ENCODE data around the gene NYNRIN. TPM values are rescaled to one million over a fixed set of nuclear protein-coding genes. Genes with fewer than 3 reads are reported as not detected.

NYNRIN gene
- total RNA-seq, 4 donors from 2014 or later: 17.7 to 37.8 (median 23.5) TPM

- TF ChIP-seq POLR2A (IDR thresholded peaks at IDR 0.05) (no peak), CTCF (IDR thresholded peaks at IDR 0.05) (no peak)
- intact Hi-C loops (cut with DNase I; ENCODE audit: low total_unique reads): no loop called here
- peak in 1 of 2 donors; percentile 59 for DNase-seq (ENCODE audit: low spot score in 2 of 2)
- 58 to 67% methylated on average over 6 of the region's 6 CpGs for WGBS, 2 donors
- no peak overlapping the region for H3K4me3 ChIP-seq (ENCODE audit: low read depth, poor library complexity, severe bottlenecking)
Measured at GRCh38 chr14:24417832-24418491, 19.2 kb downstream of the NYNRIN start.

DNA sequence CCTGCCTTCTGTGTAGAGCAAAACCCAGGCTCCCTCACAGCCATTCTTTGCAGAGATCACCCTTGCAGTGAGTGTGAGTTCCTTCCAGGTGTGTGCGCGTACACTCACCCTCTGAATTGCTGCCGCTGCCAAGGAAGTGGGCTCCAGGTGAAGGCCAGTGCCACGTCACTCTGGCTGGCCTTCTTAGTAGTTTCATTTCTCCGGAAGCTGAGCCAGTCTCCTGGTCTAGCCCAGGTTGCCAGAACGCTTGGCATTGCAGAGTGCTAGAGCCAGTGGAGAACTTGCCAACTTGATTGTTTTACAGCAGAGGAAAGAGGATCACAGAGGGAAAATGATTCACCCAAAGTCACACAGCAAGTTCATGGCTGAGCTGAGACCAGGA lies 19.7 kb downstream of the NYNRIN start:
- DNase-seq (ENCODE audit: low spot score in 2 of 2): peak in 1 of 2 donors; percentile 76
- WGBS, 2 donors: 26 to 42% methylated on average over 6 of the region's 6 CpGs
- no peak overlapping the region for H3K4me3 ChIP-seq (ENCODE audit: low read depth, poor library complexity, severe bottlenecking)
- TF ChIP-seq CTCF (IDR thresholded peaks at IDR 0.05): no peak
- no peak for TF ChIP-seq POLR2A (IDR thresholded peaks at IDR 0.05)
- intact Hi-C loops (cut with DNase I; ENCODE audit: low total_unique reads): no loop called here

DNA sequence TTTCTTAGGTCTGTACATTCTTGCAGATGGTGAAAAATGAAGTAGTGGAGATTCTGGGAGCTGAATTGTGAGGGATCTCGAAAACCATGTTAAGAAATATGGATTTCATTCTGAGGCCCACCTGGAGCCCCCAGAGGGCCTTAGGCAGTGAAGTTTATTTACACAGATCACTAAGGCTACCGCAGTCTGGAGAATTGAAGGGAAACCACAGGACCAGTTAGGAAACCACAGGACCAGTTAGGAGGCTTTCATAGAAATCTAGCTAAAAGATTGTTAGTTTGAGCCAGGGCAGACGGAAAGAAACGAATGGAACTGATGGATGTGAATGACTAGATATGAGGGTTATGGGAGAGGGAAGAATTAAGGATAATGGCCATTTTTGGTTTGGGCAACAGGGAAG lies 23.5 kb downstream of the NYNRIN start:
- TF ChIP-seq POLR2A (IDR thresholded peaks at IDR 0.05) (no peak), CTCF (IDR thresholded peaks at IDR 0.05) (no peak)
- no peak overlapping the region for H3K4me3 ChIP-seq (ENCODE audit: low read depth, poor library complexity, severe bottlenecking)
- peak in 1 of 2 donors; percentile 31 for DNase-seq (ENCODE audit: low spot score in 2 of 2)
- intact Hi-C loops (cut with DNase I; ENCODE audit: low total_unique reads): no loop called here
- 74 to 82% methylated on average over 4 of the region's 4 CpGs for WGBS, 2 donors

DNA sequence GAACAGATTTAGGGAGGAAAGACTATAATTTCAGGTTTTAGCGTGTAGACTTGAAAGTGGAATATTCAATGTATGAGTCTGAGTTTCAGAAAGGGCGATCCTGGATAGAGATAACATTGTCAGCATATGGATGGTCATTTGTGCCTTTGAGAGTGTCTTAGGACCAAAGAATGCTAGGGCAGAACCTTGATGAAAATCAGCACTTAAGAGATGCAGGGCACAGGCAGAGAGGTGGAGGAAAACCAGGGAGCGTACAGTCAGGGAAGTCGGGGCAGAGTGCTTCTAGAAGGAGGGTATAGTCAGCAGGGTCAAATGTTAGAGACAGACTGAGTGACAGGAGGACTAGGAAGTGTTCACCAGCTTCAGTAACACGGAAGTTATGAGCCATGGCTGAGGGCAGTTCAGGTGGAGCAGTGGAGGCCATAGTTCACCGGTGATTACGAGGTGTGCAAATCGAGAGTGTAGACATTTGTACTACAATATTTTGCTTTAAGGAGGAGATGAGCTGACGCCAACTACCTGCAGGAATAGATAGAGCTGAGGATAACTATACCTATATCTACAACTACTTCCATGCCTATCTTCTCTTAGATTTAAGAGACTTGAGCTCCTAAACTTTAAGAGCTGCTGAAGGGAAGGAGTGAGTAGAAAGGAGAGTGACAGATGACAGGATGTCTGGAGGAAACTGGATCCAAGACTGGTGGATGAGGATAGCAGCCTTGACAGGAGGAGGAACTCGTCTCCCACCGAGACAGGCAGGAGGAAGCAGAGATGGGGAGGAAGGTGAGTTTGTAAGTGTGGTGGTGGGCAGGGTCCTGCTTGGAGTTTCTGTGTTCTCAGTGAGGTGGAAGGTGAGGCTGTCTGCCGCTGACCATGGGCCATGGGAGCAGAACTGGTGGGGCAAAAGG lies 24.1 kb downstream of the NYNRIN start:
- DNase-seq (ENCODE audit: low spot score in 2 of 2): no peak
- 85 to 86% methylated on average over 12 of the region's 12 CpGs for WGBS, 2 donors
- TF ChIP-seq CTCF (IDR thresholded peaks at IDR 0.05) (no peak), POLR2A (IDR thresholded peaks at IDR 0.05) (no peak)
- intact Hi-C loops (cut with DNase I; ENCODE audit: low total_unique reads): no loop called here
- H3K4me3 ChIP-seq (ENCODE audit: low read depth, poor library complexity, severe bottlenecking): no peak overlapping the region

GRCh38 chr14:24425704-24426103 lies 26.9 kb downstream of the NYNRIN start:
- peak in 1 of 2 donors; percentile 54 for DNase-seq (ENCODE audit: low spot score in 2 of 2)
- TF ChIP-seq CTCF (IDR thresholded peaks at IDR 0.05) (no peak), POLR2A (IDR thresholded peaks at IDR 0.05) (no peak)
- intact Hi-C loops (cut with DNase I; ENCODE audit: low total_unique reads): loop anchor here (5.0 kb wide), 1 partner anchor 58 kb away; the partner anchor contains the start of gene NFATC4
- 17 to 34% methylated on average over 3 of the region's 3 CpGs for WGBS, 2 donors
- H3K4me3 ChIP-seq (ENCODE audit: low read depth, poor library complexity, severe bottlenecking): no peak overlapping the region

All from lower leg skin (tissue), 4 donors.